ENCODE measurements around the gene IDNK. TPM values are rescaled to one million over a fixed set of nuclear protein-coding genes. Genes with fewer than 3 reads are reported as not detected.

Gene IDNK
- total and polyA plus RNA-seq, 10 of the 15 experiments (the other 5 are each of a cell fraction or from before 2014, with no cell fraction given): 7.0 to 19.1 (median 10.6) TPM

Small RNA genes lying within 50 kb of the gene (small RNA-seq; reads per million reads assigned to genes)
- not detected for gene RNU4-15P

Other genes starting within 250 kb of the IDNK start
- 0.11 and 0.28 TPM in 2 replicates for gene FRMD3, start 84.7 kb upstream of the IDNK start, total RNA-seq (2014; rRNA removed)
- 0.14 and 0.22 TPM in 2 replicates for gene FRMD3, start 84.7 kb upstream of the IDNK start, total RNA-seq (2014; rRNA removed; fragmentation: Illumina TruSeq; extraction: Trizol)
- gene FRMD3, start 84.7 kb upstream of the IDNK start, total RNA-seq (2021): 0.21 and 0.29 TPM in 2 replicates
- 0.68 and 1.1 TPM in 2 replicates for gene FRMD3, start 84.7 kb upstream of the IDNK start, polyA plus RNA-seq (2011; rRNA removed)
- gene FRMD3, start 84.7 kb upstream of the IDNK start, polyA plus RNA-seq (2014; fragmentation: Illumina TruSeq; extraction: Trizol): 0.10 and 0.38 TPM in 2 replicates
- under 1 TPM in 1 of 2 experiments, not detected in 1; 0.04 TPM for gene FRMD3, start 84.7 kb upstream of the IDNK start, polyA plus RNA-seq (2014; fragmentation: Nextera tagmentation; extraction: Ambion mirVana)
- gene FRMD3, start 84.7 kb upstream of the IDNK start, polyA plus RNA-seq (2014; rRNA removed): 0.10 and 0.18 TPM in 2 replicates
- under 1 TPM; 0.09 to 0.29 TPM for gene FRMD3, start 84.7 kb upstream of the IDNK start, polyA plus RNA-seq (2016; fragmentation: Nextera tagmentation; extraction: Ambion mirVana)
- 66.3 and 66.5 TPM in 2 replicates for gene UBQLN1, start 84.8 kb downstream of the IDNK start, total RNA-seq (2014; rRNA removed)
- 44.5 and 47.0 TPM in 2 replicates for gene UBQLN1, start 84.8 kb downstream of the IDNK start, total RNA-seq (2014; rRNA removed; fragmentation: Illumina TruSeq; extraction: Trizol)
- gene UBQLN1, start 84.8 kb downstream of the IDNK start, total RNA-seq (2021): 65.4 and 71.6 TPM in 2 replicates
- gene UBQLN1, start 84.8 kb downstream of the IDNK start, polyA plus RNA-seq (2011; rRNA removed): 115 and 118 TPM in 2 replicates
- gene UBQLN1, start 84.8 kb downstream of the IDNK start, polyA plus RNA-seq (2014; fragmentation: Illumina TruSeq; extraction: Trizol): 65.9 and 72.9 TPM in 2 replicates
- 10 to 100 TPM; 12.4 to 15.0 TPM for gene UBQLN1, start 84.8 kb downstream of the IDNK start, polyA plus RNA-seq (2014; fragmentation: Nextera tagmentation; extraction: Ambion mirVana)
- 62.0 and 74.7 TPM in 2 replicates for gene UBQLN1, start 84.8 kb downstream of the IDNK start, polyA plus RNA-seq (2014; rRNA removed)
- 10 to 100 TPM; 76.2 to 81.2 TPM for gene UBQLN1, start 84.8 kb downstream of the IDNK start, polyA plus RNA-seq (2016; fragmentation: Nextera tagmentation; extraction: Ambion mirVana)
- gene GKAP1, start 194.6 kb downstream of the IDNK start, total RNA-seq (2014; rRNA removed): 1.6 and 2.2 TPM in 2 replicates
- gene GKAP1, start 194.6 kb downstream of the IDNK start, total RNA-seq (2014; rRNA removed; fragmentation: Illumina TruSeq; extraction: Trizol): 3.1 and 3.6 TPM in 2 replicates
- gene GKAP1, start 194.6 kb downstream of the IDNK start, total RNA-seq (2021): 2.0 and 2.3 TPM in 2 replicates
- 5.1 and 10.1 TPM in 2 replicates for gene GKAP1, start 194.6 kb downstream of the IDNK start, polyA plus RNA-seq (2011; rRNA removed)
- 3.3 and 3.9 TPM in 2 replicates for gene GKAP1, start 194.6 kb downstream of the IDNK start, polyA plus RNA-seq (2014; fragmentation: Illumina TruSeq; extraction: Trizol)
- 1 to 10 TPM in 1 of 2 experiments, under 1 TPM in 1; 0.92 to 1.7 TPM for gene GKAP1, start 194.6 kb downstream of the IDNK start, polyA plus RNA-seq (2014; fragmentation: Nextera tagmentation; extraction: Ambion mirVana)
- 1.7 and 2.7 TPM in 2 replicates for gene GKAP1, start 194.6 kb downstream of the IDNK start, polyA plus RNA-seq (2014; rRNA removed)
- 1 to 10 TPM; 3.5 to 4.4 TPM for gene GKAP1, start 194.6 kb downstream of the IDNK start, polyA plus RNA-seq (2016; fragmentation: Nextera tagmentation; extraction: Ambion mirVana)